Left lung (tissue), 10 donors: ENCODE data around the gene SLC2A2. TPM values are rescaled to one million over a fixed set of nuclear protein-coding genes. Genes with fewer than 3 reads are reported as not detected.

ENCODE experiments used
- ATAC-seq: fragments of 200-7000 bp; cut with Tn5 transposase; one replicate; pipeline ENCODE4 v1.9.1; 2020; ENCODE audit warnings: moderate library complexity
- DNase-seq, 4 donors: peaks; one replicate each; pipeline ENCODE4 v3.0.0-alpha.2; 2013 to 2020
- H3K27ac ChIP-seq, 2 donors: fragments of 200-600 bp; sonication (generic) in 1 of 2; one replicate each; pipeline versions ENCODE4 v1.5.0 to v1.8.0; 2020 to 2021
- H3K27me3 ChIP-seq, 2 donors: fragments of 200-600 bp; sonication (generic) in 1 of 2; one replicate each; pipeline versions ENCODE4 v1.5.0 to v1.8.0; 2020 to 2021
- H3K36me3 ChIP-seq, 2 donors: fragments of 200-600 bp; sonication (generic) in 1 of 2; one replicate each; pipeline versions ENCODE4 v1.5.0 to v1.8.0; 2020 to 2021
- H3K4me1 ChIP-seq, 2 donors: fragments of 200-600 bp; one replicate each; pipeline ENCODE4 v1.8.0; 2021
- H3K4me3 ChIP-seq, 2 donors: fragments of 200-600 bp; sonication (generic) in 1 of 2; one replicate each; pipeline versions ENCODE4 v1.5.0 to v1.8.0; 2020 to 2021; ENCODE audit warnings: mild to moderate bottlenecking in 1 of 2
- H3K9me3 ChIP-seq, 2 donors: fragments of 200-600 bp; sonication (generic) in 1 of 2; one replicate each; pipeline versions ENCODE4 v1.5.0 to v1.8.0; 2020 to 2021
- intact Hi-C, 2 donors: fragments of 100-400 bp; cut with DNase I; formaldehyde crosslinking; loops; one replicate each; pipeline versions ENCODE4 v1.11.2 to v1.14.2; 2022
- polyA plus RNA-seq, 6 donors: library from polyadenylated mRNA; unstranded; fragments of 120-200 nt; gene quantifications; one replicate each; pipeline ENCODE4 v1.2.1, GENCODE V29; 2013; ENCODE audit not compliant: insufficient read length in 6 of 6
- total RNA-seq, 2 donors: library from RNA; stranded (reverse); fragmentation: NEBNext Ultra II Directional; extraction: Animal tissue kit (Norgen Biotek cat#: 25700); gene quantifications; one replicate each; pipeline ENCODE4 v1.2.1, GENCODE V29; 2021
- TF ChIP-seq, protein P1 (sequence below), 2 donors: fragments of 200-600 bp; sonication (generic) in 1 of 2; IDR thresholded peaks; one replicate each; pipeline versions ENCODE4 v1.5.0 to v1.8.0; 2021; ENCODE audit warnings: antibody characterized with exemption in 2 of 2
- donor health status: DM: no; HTN: yes; CAD: no.
- donor health status: DM: no; HTN: no; CAD: no.

SLC2A2 gene
- total and polyA plus RNA-seq, 8 donors: 0.07 to 0.17 (median 0.13) TPM; not detected in 4

DNA sequence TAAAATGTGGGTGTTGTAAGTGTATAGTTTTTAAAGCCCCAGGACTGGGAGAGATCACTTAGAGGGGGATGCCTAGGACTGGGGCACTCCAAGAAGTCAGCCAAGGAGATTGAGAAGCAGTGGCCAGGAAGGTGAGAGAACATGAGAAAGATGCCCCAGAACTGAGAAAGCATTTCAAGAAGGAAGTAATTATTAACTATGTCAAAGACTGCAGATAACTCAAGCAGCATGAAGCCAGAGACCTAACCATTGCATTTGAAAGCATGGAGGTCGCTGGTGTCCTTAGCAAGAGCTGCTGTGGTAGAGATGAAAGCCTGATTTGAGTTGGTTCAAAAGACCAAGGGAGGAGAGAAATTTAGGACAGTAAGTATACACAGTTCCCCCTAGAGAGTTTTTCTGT, 30.6 kb upstream of the SLC2A2 start:
- ATAC-seq: no peak
- Histone ChIP-seq H3K4me1 (no peaks in the 10 kb centered on the region), H3K9me3 (no peaks in the 10 kb centered on the region), H3K27me3 (no peaks in the 10 kb centered on the region), H3K4me3 (no peak overlapping the region), H3K27ac (no peak overlapping the region), H3K36me3 (no peaks in the 10 kb centered on the region)
- intact Hi-C loops: no loop called here
- TF ChIP-seq, protein P1, sequence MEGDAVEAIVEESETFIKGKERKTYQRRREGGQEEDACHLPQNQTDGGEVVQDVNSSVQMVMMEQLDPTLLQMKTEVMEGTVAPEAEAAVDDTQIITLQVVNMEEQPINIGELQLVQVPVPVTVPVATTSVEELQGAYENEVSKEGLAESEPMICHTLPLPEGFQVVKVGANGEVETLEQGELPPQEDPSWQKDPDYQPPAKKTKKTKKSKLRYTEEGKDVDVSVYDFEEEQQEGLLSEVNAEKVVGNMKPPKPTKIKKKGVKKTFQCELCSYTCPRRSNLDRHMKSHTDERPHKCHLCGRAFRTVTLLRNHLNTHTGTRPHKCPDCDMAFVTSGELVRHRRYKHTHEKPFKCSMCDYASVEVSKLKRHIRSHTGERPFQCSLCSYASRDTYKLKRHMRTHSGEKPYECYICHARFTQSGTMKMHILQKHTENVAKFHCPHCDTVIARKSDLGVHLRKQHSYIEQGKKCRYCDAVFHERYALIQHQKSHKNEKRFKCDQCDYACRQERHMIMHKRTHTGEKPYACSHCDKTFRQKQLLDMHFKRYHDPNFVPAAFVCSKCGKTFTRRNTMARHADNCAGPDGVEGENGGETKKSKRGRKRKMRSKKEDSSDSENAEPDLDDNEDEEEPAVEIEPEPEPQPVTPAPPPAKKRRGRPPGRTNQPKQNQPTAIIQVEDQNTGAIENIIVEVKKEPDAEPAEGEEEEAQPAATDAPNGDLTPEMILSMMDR (IDR thresholded peaks at IDR 0.05): no peak
- no peak for DNase-seq

DNA sequence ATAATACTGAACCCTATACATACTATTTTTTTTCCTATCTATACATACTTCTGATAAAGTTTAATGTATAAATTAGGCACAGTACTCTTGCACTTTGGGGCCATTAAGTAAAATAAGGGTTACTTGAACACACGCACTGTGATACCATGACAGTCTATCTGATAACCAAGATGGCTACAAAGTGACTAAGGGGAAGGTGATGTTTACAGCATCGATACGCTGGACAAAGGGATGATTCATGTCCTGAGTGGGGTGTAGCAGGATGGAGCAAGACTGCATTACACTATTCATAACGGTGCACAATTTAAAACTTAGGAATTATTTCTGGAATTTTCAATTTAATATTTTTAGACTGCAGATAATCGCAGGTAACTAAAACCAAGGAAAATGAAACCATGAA, 30.0 kb upstream of the SLC2A2 start:
- ATAC-seq: no peak
- H3K9me3 ChIP-seq: no peaks in the 10 kb centered on the region
- no peaks in the 10 kb centered on the region for H3K4me1 ChIP-seq
- H3K36me3 ChIP-seq: no peaks in the 10 kb centered on the region
- H3K4me3 ChIP-seq: no peak overlapping the region
- no peak for DNase-seq
- TF ChIP-seq, protein P1 (IDR thresholded peaks at IDR 0.05): no peak
- no peaks in the 10 kb centered on the region for H3K27me3 ChIP-seq
- H3K27ac ChIP-seq: no peak overlapping the region
- intact Hi-C loops: no loop called here

DNA sequence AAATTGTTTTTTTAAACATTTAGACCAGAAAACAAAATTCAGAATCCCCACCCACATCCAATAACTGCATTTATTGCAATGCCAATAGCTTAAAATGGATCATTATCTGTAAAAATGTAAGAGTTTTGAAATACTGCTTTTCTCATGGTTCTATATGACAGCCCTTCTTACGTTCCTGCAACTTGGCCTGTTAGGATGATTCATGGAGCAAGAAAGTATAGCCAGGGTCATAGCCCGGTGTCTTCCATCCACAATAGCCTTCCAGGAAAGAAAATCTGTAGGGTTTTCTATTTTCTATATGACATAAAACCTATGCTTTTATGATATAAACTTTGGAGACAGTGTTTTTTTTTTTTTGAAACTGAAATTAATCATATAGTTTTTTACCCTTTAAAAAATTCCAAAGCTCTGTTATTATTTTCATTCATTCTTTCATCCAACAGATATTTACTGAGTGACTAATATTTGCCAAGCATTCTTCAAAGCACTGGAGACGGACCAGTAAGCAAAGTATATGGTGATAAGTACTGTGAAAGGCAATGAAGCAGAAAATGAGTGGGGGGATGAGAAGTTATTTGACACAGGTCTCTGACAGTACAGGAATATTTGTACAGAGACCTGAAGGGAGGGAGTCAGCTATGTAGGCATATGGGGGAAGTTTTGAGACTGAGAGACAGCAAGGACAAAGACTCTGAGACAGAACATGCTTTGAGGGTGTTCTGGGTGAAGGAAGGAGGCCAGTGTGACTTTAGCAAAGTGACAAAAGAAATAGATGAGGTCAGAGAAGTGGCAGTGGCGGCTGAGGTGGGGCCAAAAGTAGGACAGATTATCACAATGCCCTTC, 29.0 kb upstream of the SLC2A2 start:
- intact Hi-C loops: no loop called here
- DNase-seq: no peak
- TF ChIP-seq, protein P1 (IDR thresholded peaks at IDR 0.05): no peak

DNA sequence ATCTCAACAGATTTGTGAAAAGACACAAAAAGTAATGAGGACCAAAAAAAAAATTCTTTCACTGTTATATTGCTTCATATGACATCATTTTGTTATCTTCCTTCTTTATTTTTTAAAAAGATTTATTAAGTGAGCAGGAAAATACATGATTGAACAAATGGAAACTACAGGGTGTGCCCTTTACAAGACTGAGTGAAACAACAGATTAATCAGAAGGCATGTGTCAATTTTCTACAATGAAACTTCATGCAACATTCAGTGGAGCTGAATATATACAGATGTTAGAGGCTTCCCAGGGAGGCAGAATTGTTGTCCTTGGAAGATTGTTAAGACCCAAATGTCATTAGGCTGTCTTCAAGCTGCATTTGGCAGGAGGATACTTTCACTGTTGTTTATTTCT, 28.4 kb upstream of the SLC2A2 start:
- H3K27me3 ChIP-seq: no peaks in the 10 kb centered on the region
- H3K4me1 ChIP-seq: no peaks in the 10 kb centered on the region
- no peaks in the 10 kb centered on the region for H3K36me3 ChIP-seq
- no peaks in the 10 kb centered on the region for H3K9me3 ChIP-seq
- intact Hi-C loops: no loop called here
- no peak overlapping the region for H3K4me3 ChIP-seq
- ATAC-seq (no peak), DNase-seq (no peak)
- no peak overlapping the region for H3K27ac ChIP-seq
- TF ChIP-seq, protein P1 (IDR thresholded peaks at IDR 0.05): no peak

More for the DNA sequence above, 29.0 kb upstream of the SLC2A2 start:
- Histone ChIP-seq H3K4me3 (no peak overlapping the region), H3K4me1 (no peaks in the 10 kb centered on the region), H3K27ac (no peak overlapping the region), H3K36me3 (no peaks in the 10 kb centered on the region), H3K9me3 (no peaks in the 10 kb centered on the region), H3K27me3 (no peaks in the 10 kb centered on the region)
- ATAC-seq: peak; percentile 72

DNA sequence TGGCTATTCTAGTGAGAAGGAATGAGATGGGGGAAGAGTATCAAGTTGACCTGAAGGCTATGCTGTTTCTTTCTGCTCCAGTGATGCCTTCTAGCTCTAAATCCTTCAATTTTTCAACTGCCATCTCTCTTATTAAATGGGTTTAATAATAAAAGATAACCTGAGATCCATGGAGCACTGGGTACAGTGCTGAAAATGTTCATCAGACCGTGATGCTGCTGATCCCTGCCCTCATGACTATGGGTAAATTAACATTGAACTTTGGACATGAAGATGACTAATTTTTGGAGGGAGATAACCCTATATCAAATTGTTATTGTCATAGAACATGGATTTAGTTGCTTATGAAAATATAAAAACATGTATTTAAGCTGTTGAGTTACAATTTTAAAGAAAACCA, 27.7 kb upstream of the SLC2A2 start:
- no peaks in the 10 kb centered on the region for H3K4me1 ChIP-seq
- no peak for ATAC-seq
- no peaks in the 10 kb centered on the region for H3K9me3 ChIP-seq
- H3K4me3 ChIP-seq: no peak overlapping the region
- TF ChIP-seq, protein P1 (IDR thresholded peaks at IDR 0.05): no peak
- H3K27me3 ChIP-seq: no peaks in the 10 kb centered on the region
- H3K27ac ChIP-seq: no peak overlapping the region
- intact Hi-C loops: no loop called here
- DNase-seq: no peak
- H3K36me3 ChIP-seq: no peaks in the 10 kb centered on the region
